HEK293 (cell line): ENCODE results near the gene SPEG.

ENCODE experiments used
- ATF2 ChIP-seq: fragments of 450-650 bp; formaldehyde crosslinking; IDR thresholded peaks from 2 replicates; pipeline ENCODE4 v1.5.1; 2016; ENCODE audit warnings: missing biosample characterization, missing genetic modification characterization, low read depth
- CTCF ChIP-seq: fragments of 450-650 bp; formaldehyde crosslinking; IDR thresholded peaks from 2 replicates; pipeline ENCODE4 v1.5.1; 2016; ENCODE audit warnings: missing biosample characterization, missing genetic modification characterization
- MZF1 ChIP-seq: fragments of 450-650 bp; formaldehyde crosslinking; IDR thresholded peaks from 2 replicates; pipeline ENCODE4 v1.5.1; 2017; ENCODE audit warnings: missing biosample characterization, missing genetic modification characterization, borderline replicate concordance
- REPIN1 ChIP-seq: fragments of 450-650 bp; formaldehyde crosslinking; IDR thresholded peaks from 2 replicates; pipeline ENCODE4 v1.5.1; 2017; ENCODE audit warnings: missing biosample characterization, missing genetic modification characterization, low read depth
- ZBTB21 ChIP-seq: fragments of 450-650 bp; formaldehyde crosslinking; IDR thresholded peaks from 2 replicates; pipeline ENCODE4 v1.5.1; 2017; ENCODE audit warnings: missing biosample characterization, missing genetic modification characterization
- ZFP41 ChIP-seq: fragments of 450-650 bp; formaldehyde crosslinking; IDR thresholded peaks from 2 replicates; pipeline ENCODE4 v1.5.1; 2016; ENCODE audit warnings: missing biosample characterization, missing genetic modification characterization, borderline replicate concordance
- ZNF112 ChIP-seq: fragments of 450-650 bp; formaldehyde crosslinking; IDR thresholded peaks from 2 replicates; pipeline ENCODE4 v1.5.0; 2017; ENCODE audit warnings: missing biosample characterization, missing genetic modification characterization
- ZNF548 ChIP-seq: fragments of 450-650 bp; formaldehyde crosslinking; IDR thresholded peaks from 2 replicates; pipeline ENCODE4 v1.5.1; 2016; ENCODE audit warnings: missing biosample characterization, missing genetic modification characterization
- ZNF571 ChIP-seq: fragments of 450-650 bp; formaldehyde crosslinking; IDR thresholded peaks from 2 replicates; pipeline ENCODE4 v1.5.0; 2017; ENCODE audit warnings: missing biosample characterization, missing genetic modification characterization

- TF ChIP-seq REPIN1 (tag by site-specific recombination), result no peak
- TF ChIP-seq CTCF, result no peak
- no peak for TF ChIP-seq ATF2 (tag by site-specific recombination)
- no peak for TF ChIP-seq MZF1 (tag by site-specific recombination)
- no peak for TF ChIP-seq ZNF571
- no peak for TF ChIP-seq ZNF112 (tag by site-specific recombination)
- no peak for TF ChIP-seq ZBTB21 (tag by site-specific recombination)
- no peak for TF ChIP-seq ZFP41 (tag by site-specific recombination)
- no peak for TF ChIP-seq ZNF548 (tag by site-specific recombination)
Observed at GRCh38 chr2:219526320-219527075, 91.9 kb downstream of the SPEG start.
